Measurements from ENCODE around the gene COL25A1.

GRCh38 chr4:109094056-109094455, 208.4 kb downstream of the COL25A1 start:
- TF ChIP-seq CTCF (IDR thresholded peaks at IDR 0.05) (no peak), POLR2A (IDR thresholded peaks at IDR 0.05) (no peak)
